H9 (cell line): Measurements from ENCODE around the gene PLLP. TPM values are rescaled to one million over a fixed set of nuclear protein-coding genes. Genes with fewer than 3 reads are reported as not detected.

Experiments
- DNase-seq: peaks from one replicate; pipeline ENCODE4 v3.0.0-alpha.2; 2017
- H2AFZ ChIP-seq: one replicate; pipeline ENCODE4 v1.6.1; 2013; ENCODE audit warnings: mild to moderate bottlenecking, low read length, control low read depth, moderate library complexity
- H2AK5ac ChIP-seq: 2 replicates; pipeline ENCODE4 v1.6.1; 2013; ENCODE audit warnings: low read length, control low read depth, mixed read lengths; ENCODE audit not compliant: insufficient read length
- H2BK120ac ChIP-seq: one replicate; pipeline ENCODE4 v1.6.1; 2013; ENCODE audit warnings: low read depth, mild to moderate bottlenecking, low read length, control low read depth, inconsistent platforms; ENCODE audit not compliant: poor library complexity, severe bottlenecking
- H2BK12ac ChIP-seq: 2 replicates; pipeline ENCODE4 v1.6.1; 2013; ENCODE audit warnings: low read length, control low read depth, mixed read lengths, low read depth; ENCODE audit not compliant: insufficient read length
- H2BK15ac ChIP-seq: 2 replicates; pipeline ENCODE4 v1.6.1; 2013; ENCODE audit warnings: low read depth, low read length, control low read depth
- H2BK20ac ChIP-seq: one replicate; pipeline ENCODE4 v1.6.1; 2013; ENCODE audit warnings: low read depth, mild to moderate bottlenecking, low read length, control low read depth, inconsistent platforms; ENCODE audit not compliant: poor library complexity, severe bottlenecking
- H2BK5ac ChIP-seq: 2 replicates; pipeline ENCODE4 v1.6.1; 2013; ENCODE audit warnings: low read length, control low read depth, mixed read lengths; ENCODE audit not compliant: insufficient read length
- H3K14ac ChIP-seq: 2 replicates; pipeline ENCODE4 v1.6.1; 2013; ENCODE audit warnings: low read length, control low read depth; ENCODE audit not compliant: insufficient read depth
- H3K18ac ChIP-seq: 2 replicates; pipeline ENCODE4 v1.6.1; 2013; ENCODE audit warnings: low read depth, mild to moderate bottlenecking, mixed read lengths, low read length, control low read depth; ENCODE audit not compliant: insufficient read length
- H3K23ac ChIP-seq: 2 replicates; pipeline ENCODE4 v1.6.1; 2013; ENCODE audit warnings: low read length, control low read depth, mixed read lengths, low read depth; ENCODE audit not compliant: insufficient read length
- H3K23me2 ChIP-seq: 2 replicates; pipeline ENCODE4 v1.6.1; 2013; ENCODE audit warnings: low read depth, mild to moderate bottlenecking, mixed read lengths, low read length, control low read depth; ENCODE audit not compliant: insufficient read length, poor library complexity, severe bottlenecking
- H3K27ac ChIP-seq: 2 replicates; pipeline ENCODE4 v1.5.1; 2013; ENCODE audit warnings: low read length, control low read depth, mixed read lengths, low read depth; ENCODE audit not compliant: insufficient read length
- H3K27me3 ChIP-seq: 2 replicates; pipeline ENCODE4 v1.6.1; 2013; ENCODE audit warnings: low read length, control low read depth, inconsistent platforms; ENCODE audit not compliant: insufficient read depth
- H3K4ac ChIP-seq: 2 replicates; pipeline ENCODE4 v1.6.1; 2013; ENCODE audit warnings: low read depth, mild to moderate bottlenecking, control low read depth, inconsistent platforms, low read length, moderate library complexity
- H3K4me1 ChIP-seq: 2 replicates; pipeline ENCODE4 v1.6.1; 2013; ENCODE audit warnings: low read length, control low read depth, inconsistent platforms; ENCODE audit not compliant: insufficient read depth
- H3K4me2 ChIP-seq: 2 replicates; pipeline ENCODE4 v1.6.1; 2013; ENCODE audit warnings: low read length, control low read depth, mixed read lengths; ENCODE audit not compliant: insufficient read length, insufficient read depth
- H3K56ac ChIP-seq: 2 replicates; pipeline ENCODE4 v1.6.1; 2013; ENCODE audit warnings: low read depth, mild to moderate bottlenecking, mixed read lengths, low read length, control low read depth; ENCODE audit not compliant: insufficient read length
- H3K79me1 ChIP-seq: 2 replicates; pipeline ENCODE4 v1.6.1; 2013; ENCODE audit warnings: low read depth, mild to moderate bottlenecking, moderate library complexity, low read length, control low read depth, inconsistent platforms; ENCODE audit not compliant: insufficient read depth, poor library complexity, severe bottlenecking
- H3K79me2 ChIP-seq: 2 replicates; pipeline ENCODE4 v1.6.1; 2013; ENCODE audit warnings: low read length, control low read depth, inconsistent platforms; ENCODE audit not compliant: insufficient read depth
- H3K9ac ChIP-seq: 2 replicates; pipeline ENCODE4 v1.6.1; 2013; ENCODE audit warnings: low read length, control low read depth, mixed read lengths; ENCODE audit not compliant: insufficient read length; ENCODE audit errors: extremely low read depth
- H3K9me3 ChIP-seq: one replicate; pipeline ENCODE4 v1.6.1; 2013; ENCODE audit warnings: low read depth, low read length, inconsistent platforms; ENCODE audit not compliant: control insufficient read depth
- H3T11ph ChIP-seq: one replicate; pipeline ENCODE4 v1.6.1; 2013; ENCODE audit warnings: mild to moderate bottlenecking, low read length, control low read depth, inconsistent platforms
- H4K20me1 ChIP-seq: one replicate; pipeline ENCODE4 v1.6.1; 2013; ENCODE audit not compliant: control insufficient read depth, insufficient read length, insufficient read depth
- H4K5ac ChIP-seq: 2 replicates; pipeline ENCODE4 v1.6.1; 2013; ENCODE audit warnings: low read depth, mild to moderate bottlenecking, mixed read lengths, low read length, control low read depth; ENCODE audit not compliant: insufficient read length
- H4K8ac ChIP-seq: replicated peaks from 2 replicates; pipeline ENCODE4 v1.6.1; 2013; ENCODE audit warnings: low read length, control low read depth, mixed read lengths, low read depth; ENCODE audit not compliant: insufficient read length
- H4K91ac ChIP-seq: 2 replicates; pipeline ENCODE4 v1.6.1; 2013; ENCODE audit warnings: low read depth, mild to moderate bottlenecking, moderate library complexity, mixed read lengths, low read length, control low read depth; ENCODE audit not compliant: insufficient read length
- H3K27ac Mint-ChIP-seq, 3 experiments: 2 replicates in 2 of 3; 3 replicates in 1 of 3; pipeline ENCODE4 v1.8.0; 2020 to 2021; ENCODE audit warnings: mixed read lengths in 3 of 3, mild to moderate bottlenecking in 1 of 3, moderate library complexity in 1 of 3
- H3K27me3 Mint-ChIP-seq: 2 replicates; pipeline ENCODE4 v1.8.0; 2021; ENCODE audit warnings: low read depth, mild to moderate bottlenecking, moderate library complexity, mixed read lengths
- H3K36me3 Mint-ChIP-seq, 3 experiments: 2 replicates in 2 of 3; 3 replicates in 1 of 3; pipeline ENCODE4 v1.8.0; 2020 to 2021; ENCODE audit warnings: low read depth in 3 of 3, mixed read lengths in 3 of 3; ENCODE audit not compliant: insufficient read depth in 1 of 3
- H3K4me1 Mint-ChIP-seq, 2 experiments: 2 replicates each; pipeline ENCODE4 v1.8.0; 2020; ENCODE audit warnings: mixed read lengths in 2 of 2
- H3K4me3 Mint-ChIP-seq, 2 experiments: 2 replicates in 1 of 2; 3 replicates in 1 of 2; pipeline ENCODE4 v1.8.0; 2020 to 2021; ENCODE audit warnings: mild to moderate bottlenecking in 2 of 2, mixed read lengths in 2 of 2, moderate library complexity in 1 of 2
- H3K9me3 Mint-ChIP-seq, 2 experiments: 2 replicates in 1 of 2; 3 replicates in 1 of 2; pipeline ENCODE4 v1.8.0; 2020; ENCODE audit warnings: mild to moderate bottlenecking in 2 of 2, mixed read lengths in 2 of 2, moderate library complexity in 1 of 2
- CTCF ChIP-seq: fragments of 200-600 bp; sonication (generic); conservative IDR thresholded peaks from 3 replicates; pipeline ENCODE4 v1.8.0; 2021; ENCODE audit warnings: antibody characterized with exemption, mild to moderate bottlenecking
- WGBS: extraction: QIAGEN DNeasy Blood & Tissue Kit; methylation state at CpG from one replicate; pipeline ENCODE4 v1.1.7; 2013; ENCODE audit warnings: missing lambda C conversion rate, low lambda C conversion rate, mixed read lengths; ENCODE audit not compliant: insufficient read length; ENCODE audit errors: extremely low coverage; 5-methylcytosine and 5-hydroxymethylcytosine counted together
- total RNA-seq: library from RNA; stranded (reverse); gene quantifications from 2 replicates; pipeline ENCODE4 v1.2.1, GENCODE V29; 2021

Gene PLLP
- total RNA-seq, 1 experiment from 2014 or later = 1.8 TPM

- Histone ChIP-seq H3K27ac (no peak overlapping the region), H2BK15ac (no peak overlapping the region), H3K18ac (no peak overlapping the region), H3K79me2 (no peaks in the 10 kb centered on the region), H3K23ac (no peak overlapping the region), H2AK5ac (no peak overlapping the region), H3K56ac (no peak overlapping the region), H3K4ac (no peak overlapping the region), H2BK5ac (no peak overlapping the region), H2BK20ac (no peak overlapping the region), H3K27me3 (no peaks in the 10 kb centered on the region), H3K9ac (peak overlapping the region; percentile 56), H3K9me3 (no peaks in the 10 kb centered on the region), H2BK120ac (no peak overlapping the region), H3K4me2 (peak overlapping the region; percentile 62), H2AFZ (peak overlapping the region; percentile 86), H3K79me1 (no peaks in the 10 kb centered on the region), H4K5ac (no peak overlapping the region), H4K20me1 (no peaks in the 10 kb centered on the region), H3T11ph (no peak overlapping the region), H2BK12ac (no peak overlapping the region), H3K14ac (no peak overlapping the region), H4K8ac (no peak overlapping the region), H4K91ac (no peak overlapping the region), H3K23me2 (peaks cover 4% of the 10 kb centered on the region), H3K4me1 (no peaks in the 10 kb centered on the region)
- peaks cover 15 to 17% of the 10 kb centered on the region in 2 experiments for H3K4me1 Mint-ChIP-seq
- no CpG with 5 or more reads among the region's 35 CpGs for WGBS
- no peak overlapping the region for H3K27ac Mint-ChIP-seq
- no peak overlapping the region for H3K4me3 Mint-ChIP-seq
- peak; percentile 93 for DNase-seq
- peaks cover 9% of the 10 kb centered on the region; the same call in 1 of the 2 replicates for H3K27me3 Mint-ChIP-seq
- H3K9me3 Mint-ChIP-seq = peaks cover 0 to 2% of the 10 kb centered on the region in 2 experiments; a peak in 1 of 5 replicates
- 0 out of 3 replicates have a peak, but pooled peaks have one; percentile 36 for TF ChIP-seq CTCF
- H3K36me3 Mint-ChIP-seq = no peaks in the 10 kb centered on the region
Observed at GRCh38 chr16:57299719-57300386, 15.4 kb upstream of the PLLP start.
